Astrocyte (in vitro differentiated cells and primary cell): Measurements from ENCODE around the gene MRPL28.

Experiments
- EZH2 ChIP-seq: IDR thresholded peaks from 2 replicates; pipeline ENCODE4 v1.6.1; 2012; ENCODE audit warnings: mild to moderate bottlenecking, low read length, inconsistent platforms; ENCODE audit not compliant: insufficient read depth
- TF ChIP-seq, protein P1 (sequence below): IDR thresholded peaks from 2 replicates; pipeline ENCODE4 v1.5.1; 2011; ENCODE audit warnings: low read depth, mild to moderate bottlenecking, inconsistent platforms, low read length, moderate library complexity; ENCODE audit not compliant: insufficient read depth

- TF ChIP-seq, protein P1, sequence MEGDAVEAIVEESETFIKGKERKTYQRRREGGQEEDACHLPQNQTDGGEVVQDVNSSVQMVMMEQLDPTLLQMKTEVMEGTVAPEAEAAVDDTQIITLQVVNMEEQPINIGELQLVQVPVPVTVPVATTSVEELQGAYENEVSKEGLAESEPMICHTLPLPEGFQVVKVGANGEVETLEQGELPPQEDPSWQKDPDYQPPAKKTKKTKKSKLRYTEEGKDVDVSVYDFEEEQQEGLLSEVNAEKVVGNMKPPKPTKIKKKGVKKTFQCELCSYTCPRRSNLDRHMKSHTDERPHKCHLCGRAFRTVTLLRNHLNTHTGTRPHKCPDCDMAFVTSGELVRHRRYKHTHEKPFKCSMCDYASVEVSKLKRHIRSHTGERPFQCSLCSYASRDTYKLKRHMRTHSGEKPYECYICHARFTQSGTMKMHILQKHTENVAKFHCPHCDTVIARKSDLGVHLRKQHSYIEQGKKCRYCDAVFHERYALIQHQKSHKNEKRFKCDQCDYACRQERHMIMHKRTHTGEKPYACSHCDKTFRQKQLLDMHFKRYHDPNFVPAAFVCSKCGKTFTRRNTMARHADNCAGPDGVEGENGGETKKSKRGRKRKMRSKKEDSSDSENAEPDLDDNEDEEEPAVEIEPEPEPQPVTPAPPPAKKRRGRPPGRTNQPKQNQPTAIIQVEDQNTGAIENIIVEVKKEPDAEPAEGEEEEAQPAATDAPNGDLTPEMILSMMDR, result no peak
- TF ChIP-seq EZH2, result no peak
Observed at GRCh38 chr16:360698-361336, 9.5 kb downstream of the MRPL28 start.
